B cell (primary cell): ENCODE data around the gene FAM174C. TPM values are rescaled to one million over a fixed set of nuclear protein-coding genes. Genes with fewer than 3 reads are reported as not detected.

ENCODE experiments used
- ATAC-seq: fragments of 200-7000 bp; cut with Tn5 transposase; one replicate; pipeline ENCODE4 v1.10.0; 2021; ENCODE audit warnings: low read depth, mild to moderate bottlenecking, moderate number of reproducible peaks, moderate library complexity
- CTCF ChIA-PET: fragments of 350-600 bp; sonication (Branson Sonifier 250); formaldehyde crosslinking; loops from one replicate; lab custom pipeline; 2021; ENCODE audit warnings: antibody characterized with exemption, inconsistent platforms; lab: Charles Lee
- POLR2A ChIA-PET: fragments of 350-600 bp; sonication (Branson Sonifier 250); formaldehyde crosslinking; loops from one replicate; lab custom pipeline; 2021; ENCODE audit warnings: antibody characterized with exemption; lab: Charles Lee
- DNase-seq: peaks from one replicate; pipeline ENCODE4 v3.0.0; 2013
- H2AFZ ChIP-seq: 2 replicates; pipeline ENCODE4 v1.6.1; 2012; ENCODE audit warnings: mild to moderate bottlenecking, low read depth, low read length; ENCODE audit not compliant: insufficient read depth, poor library complexity, severe bottlenecking
- H3K27ac ChIP-seq, 2 donors: 1 replicate in 1 of 2; 2 replicates in 1 of 2; pipeline ENCODE4 v1.5.1; 2012 to 2013; ENCODE audit warnings: low read length in 2 of 2, mild to moderate bottlenecking in 2 of 2, moderate library complexity in 1 of 2
- H3K27me3 ChIP-seq, 4 experiments: fragments of 200-600 bp in 1 of 4; sonication (generic) in 1 of 4; replicated peaks in 1 of 4; 1 replicate in 2 of 4; 2 replicates in 2 of 4; pipeline versions ENCODE4 v1.6.1 to v1.7.0; 2013 to 2016; ENCODE audit warnings: low read length in 3 of 4, mild to moderate bottlenecking in 2 of 4, mixed read lengths in 1 of 4, moderate library complexity in 1 of 4; ENCODE audit not compliant: insufficient read depth in 4 of 4, control insufficient read depth in 3 of 4; ENCODE audit errors: control extremely low read depth in 1 of 4
- H3K36me3 ChIP-seq, 2 experiments: replicated peaks in 1 of 2; 1 replicate in 1 of 2; 2 replicates in 1 of 2; pipeline versions ENCODE4 v1.6.1 to v1.7.1; 2013; ENCODE audit warnings: low read length in 1 of 2; ENCODE audit not compliant: insufficient read depth in 2 of 2, control insufficient read depth in 1 of 2; ENCODE audit errors: control extremely low read depth in 1 of 2, extremely low read depth in 1 of 2
- H3K4me1 ChIP-seq, 2 donors: fragments of 200-600 bp in 1 of 2; sonication (generic) in 1 of 2; 1 replicate in 1 of 2; 2 replicates in 1 of 2; pipeline versions ENCODE4 v1.5.1 to v1.6.1; 2013 to 2017; ENCODE audit warnings: low read length in 2 of 2; ENCODE audit not compliant: control insufficient read depth in 2 of 2, insufficient read depth in 2 of 2
- H3K4me2 ChIP-seq: replicated peaks from 2 replicates; pipeline ENCODE3; 2012; ENCODE audit warnings: mild to moderate bottlenecking, low read depth, low read length; ENCODE audit not compliant: poor library complexity, severe bottlenecking
- H3K4me3 ChIP-seq, 5 experiments: fragments of 200-600 bp in 1 of 5; sonication (generic) in 1 of 5; 1 replicate in 3 of 5; 2 replicates in 2 of 5; pipeline versions ENCODE4 v1.5.1 to v1.7.0; 2011 to 2016; ENCODE audit warnings: low read length in 4 of 5, mild to moderate bottlenecking in 4 of 5, low read depth in 2 of 5, control low read depth in 1 of 5, moderate library complexity in 1 of 5; ENCODE audit not compliant: insufficient read depth in 1 of 5; ENCODE audit errors: control extremely low read depth in 1 of 5, extremely low read depth in 1 of 5
- H3K79me2 ChIP-seq: fragments of 200-600 bp; sonication (generic); one replicate; pipeline ENCODE4 v1.6.0; 2016; ENCODE audit warnings: low read length; ENCODE audit not compliant: control insufficient read depth, insufficient read depth
- H3K9ac ChIP-seq: fragments of 200-600 bp; sonication (generic); 2 replicates; pipeline ENCODE4 v1.6.1; 2017; ENCODE audit warnings: mild to moderate bottlenecking, low read length, moderate library complexity
- H3K9me3 ChIP-seq, 3 donors: one replicate each; pipeline versions ENCODE4 v1.6.1 to v1.7.1; 2013; ENCODE audit warnings: low read length in 2 of 3; ENCODE audit not compliant: control insufficient read depth in 2 of 3, insufficient read depth in 1 of 3; ENCODE audit errors: control extremely low read depth in 1 of 3
- H4K20me1 ChIP-seq: 2 replicates; pipeline ENCODE4 v1.6.0; 2012; ENCODE audit warnings: mild to moderate bottlenecking, low read length; ENCODE audit not compliant: insufficient read depth, control insufficient read depth, poor library complexity, severe bottlenecking
- H3K27ac Mint-ChIP-seq: one replicate; pipeline ENCODE4 v1.8.0; 2021; ENCODE audit warnings: mixed read lengths
- H3K27me3 Mint-ChIP-seq: one replicate; pipeline ENCODE4 v1.8.0; 2021; ENCODE audit warnings: mixed read lengths
- H3K4me1 Mint-ChIP-seq: one replicate; pipeline ENCODE4 v1.8.0; 2021; ENCODE audit warnings: mixed read lengths
- H3K4me3 Mint-ChIP-seq: one replicate; pipeline ENCODE4 v1.8.0; 2021; ENCODE audit warnings: mixed read lengths
- H3K9me3 Mint-ChIP-seq: one replicate; pipeline ENCODE4 v1.8.0; 2022; ENCODE audit warnings: mixed read lengths; ENCODE audit not compliant: insufficient read depth
- EZH2 ChIP-seq: IDR thresholded peaks from 2 replicates; pipeline ENCODE4 v1.6.1; 2012; ENCODE audit warnings: borderline replicate concordance, low read depth, mild to moderate bottlenecking, moderate library complexity, low read length; ENCODE audit not compliant: insufficient read depth, poor library complexity, severe bottlenecking
- WGBS: methylation state at CpG from one replicate; pipeline ENCODE4 v1.1.5; 2013; ENCODE audit warnings: missing lambda C conversion rate; ENCODE audit not compliant: insufficient coverage; 5-methylcytosine and 5-hydroxymethylcytosine counted together
- intact Hi-C: fragments of 100-400 bp; cut with micrococcal nuclease; formaldehyde crosslinking; loops from one replicate; pipeline ENCODE4 v1.10.0; 2022
- polyA plus RNA-seq: library from polyadenylated mRNA; depleted of rRNA; stranded (reverse); fragments of >200 nt; gene quantifications from 2 replicates; pipeline ENCODE4 v1.2.3, GENCODE V29; 2012
- total RNA-seq, 2 donors: library from RNA; stranded (reverse); fragments of 120-200 nt in 1 of 2; gene quantifications; 1 replicate in 1 of 2; 2 replicates in 1 of 2; pipeline versions ENCODE4 v1.2.3 to v1.2.4, GENCODE V29; 2013 to 2022
- TF ChIP-seq, protein P1 (sequence below): fragments of 200-600 bp; IDR thresholded peaks from one replicate; pipeline ENCODE4 v1.8.0; 2022; ENCODE audit warnings: antibody characterized with exemption, mild to moderate bottlenecking

Gene FAM174C
- total and polyA plus RNA-seq, 2 donors (not counting 1 experiment from before 2014, with no cell fraction given), result 41.1 to 70.6 TPM

DNA sequence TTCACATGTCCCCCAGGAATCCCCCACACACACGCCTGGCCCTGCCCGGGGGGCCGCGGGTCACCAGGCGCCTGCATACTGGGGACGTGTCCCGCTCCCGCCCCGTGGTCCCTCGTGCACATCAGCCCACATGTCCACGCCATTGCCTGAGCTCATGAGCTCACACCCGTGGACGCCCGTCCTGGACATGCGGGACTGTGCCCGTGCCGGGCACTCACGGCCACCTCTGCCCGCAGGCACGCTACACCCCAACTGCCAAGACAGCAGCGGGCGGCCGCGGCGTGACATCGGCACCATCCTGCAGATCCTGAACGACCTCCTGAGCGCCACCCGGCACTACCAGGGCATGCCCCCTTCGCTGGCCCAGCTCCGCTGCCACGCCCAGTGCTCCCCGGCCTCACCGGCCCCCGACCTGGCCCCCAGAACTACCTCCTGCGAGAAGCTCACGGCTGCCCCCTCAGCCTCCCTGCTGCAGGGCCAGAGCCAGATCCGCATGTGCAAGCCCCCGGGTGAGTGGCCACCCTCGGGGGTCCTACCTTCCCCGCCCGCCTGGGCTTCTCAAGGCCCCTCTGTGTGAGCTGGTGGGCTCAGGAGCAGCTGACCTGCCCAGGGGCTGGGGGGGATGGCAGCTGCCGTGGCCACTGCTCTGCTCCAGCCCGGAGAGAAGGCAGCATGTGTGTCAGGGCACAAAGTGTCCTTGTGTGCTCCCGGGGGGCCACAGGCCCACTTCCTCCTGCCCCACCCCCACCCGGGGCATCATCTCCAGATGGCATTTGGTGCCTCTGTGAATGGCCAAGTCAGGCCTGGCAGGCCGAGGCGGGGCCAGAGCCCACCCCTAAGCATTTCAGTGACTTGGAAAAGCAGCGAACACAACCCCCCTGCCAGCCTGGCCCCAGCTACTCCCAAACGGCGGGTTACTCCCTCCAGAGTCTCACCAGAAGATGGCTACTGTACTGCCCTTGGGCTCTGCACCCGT is 19.9 kb upstream of the FAM174C start:
- H3K27me3 Mint-ChIP-seq, result no peaks in the 10 kb centered on the region
- peaks cover 70% of the 10 kb centered on the region for H3K79me2 ChIP-seq
- H2AFZ ChIP-seq, result no peak overlapping the region
- peak overlapping the region; percentile 52 for H3K4me3 Mint-ChIP-seq
- no peak overlapping the region for H3K9ac ChIP-seq
- peaks cover 0 to 50% of the 10 kb centered on the region in 2 experiments for H3K36me3 ChIP-seq
- ATAC-seq (no peak), DNase-seq (no peak)
- peaks cover 66% of the 10 kb centered on the region for H3K4me1 Mint-ChIP-seq
- intact Hi-C loops, result no loop called here
- H3K9me3 ChIP-seq, result no peaks in the 10 kb centered on the region
- peak overlapping the region; percentile 32 for H3K4me2 ChIP-seq
- CTCF ChIA-PET, result interaction anchor here (0.7 to 5.8 kb wide), 4 partner anchors 9 to 178 kb away, joined by 3 to 113 read pairs (median 24); partner anchors contain the start of gene CIRBP
- H3K9me3 Mint-ChIP-seq, result no peaks in the 10 kb centered on the region
- peaks cover 55 to 90% of the 10 kb centered on the region in 2 donors for H3K4me1 ChIP-seq
- H3K27ac ChIP-seq, result peak overlapping the region in 1 of 2 donors; percentile 30
- no peak for TF ChIP-seq EZH2
- TF ChIP-seq, protein P1, sequence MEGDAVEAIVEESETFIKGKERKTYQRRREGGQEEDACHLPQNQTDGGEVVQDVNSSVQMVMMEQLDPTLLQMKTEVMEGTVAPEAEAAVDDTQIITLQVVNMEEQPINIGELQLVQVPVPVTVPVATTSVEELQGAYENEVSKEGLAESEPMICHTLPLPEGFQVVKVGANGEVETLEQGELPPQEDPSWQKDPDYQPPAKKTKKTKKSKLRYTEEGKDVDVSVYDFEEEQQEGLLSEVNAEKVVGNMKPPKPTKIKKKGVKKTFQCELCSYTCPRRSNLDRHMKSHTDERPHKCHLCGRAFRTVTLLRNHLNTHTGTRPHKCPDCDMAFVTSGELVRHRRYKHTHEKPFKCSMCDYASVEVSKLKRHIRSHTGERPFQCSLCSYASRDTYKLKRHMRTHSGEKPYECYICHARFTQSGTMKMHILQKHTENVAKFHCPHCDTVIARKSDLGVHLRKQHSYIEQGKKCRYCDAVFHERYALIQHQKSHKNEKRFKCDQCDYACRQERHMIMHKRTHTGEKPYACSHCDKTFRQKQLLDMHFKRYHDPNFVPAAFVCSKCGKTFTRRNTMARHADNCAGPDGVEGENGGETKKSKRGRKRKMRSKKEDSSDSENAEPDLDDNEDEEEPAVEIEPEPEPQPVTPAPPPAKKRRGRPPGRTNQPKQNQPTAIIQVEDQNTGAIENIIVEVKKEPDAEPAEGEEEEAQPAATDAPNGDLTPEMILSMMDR, result no peak
- H3K27ac Mint-ChIP-seq, result peak overlapping the region; percentile 78
- H3K27me3 ChIP-seq, result no peaks in the 10 kb centered on the region
- peaks cover 64% of the 10 kb centered on the region for H4K20me1 ChIP-seq
- no peak overlapping the region for H3K4me3 ChIP-seq
- POLR2A ChIA-PET, result interaction anchor here (2.8 to 10.7 kb wide), 2 partner anchors 10 to 11 kb away, joined by 23 to 305 read pairs; partner anchors contain the start of gene CIRBP
- 85% methylated on average over 51 of the region's 52 CpGs for WGBS
